H1 (cell line): ENCODE results near the gene EFCAB6.

Experiments used
- BRCA1 ChIP-seq: IDR thresholded peaks from 2 replicates; pipeline ENCODE4 v1.6.1; 2012; ENCODE audit warnings: low read depth, low read length, improper control_type of control experiment
- CEBPB ChIP-seq: IDR thresholded peaks from 2 replicates; pipeline ENCODE4 v1.6.1; 2012; ENCODE audit warnings: low read depth, low read length
- EP300 ChIP-seq, 2 experiments: IDR thresholded peaks; 1 replicate in 1 of 2; 2 replicates in 1 of 2; pipeline ENCODE4 v1.6.1; 2011 to 2012; ENCODE audit warnings: low read depth in 2 of 2, low read length in 2 of 2, mild to moderate bottlenecking in 2 of 2, borderline replicate concordance in 1 of 2, inconsistent platforms in 1 of 2, moderate library complexity in 1 of 2
- EZH2 ChIP-seq: fragments of 200-600 bp; sonication (generic); IDR thresholded peaks from 2 replicates; pipeline ENCODE4 v1.7.1; 2012; ENCODE audit warnings: low read depth, mild to moderate bottlenecking, moderate library complexity, low read length, inconsistent platforms; ENCODE audit not compliant: severe bottlenecking
- GABPA ChIP-seq: IDR thresholded peaks from 2 replicates; pipeline ENCODE4 v1.6.1; 2011; ENCODE audit warnings: mild to moderate bottlenecking, low read length, moderate library complexity, borderline replicate concordance; ENCODE audit not compliant: insufficient read depth
- HDAC2 ChIP-seq, 2 experiments: fragments of 300-600 bp in 1 of 2; sonication (generic) in 1 of 2; IDR thresholded peaks; 2 replicates each; pipeline ENCODE4 v1.6.1; 2011 to 2012; ENCODE audit warnings: low read depth in 2 of 2, low read length in 2 of 2, mild to moderate bottlenecking in 2 of 2, moderate library complexity in 2 of 2, borderline replicate concordance in 1 of 2, inconsistent platforms in 1 of 2
- MAFK ChIP-seq: IDR thresholded peaks from 2 replicates; pipeline ENCODE4 v1.6.1; 2012; ENCODE audit warnings: low read depth, mild to moderate bottlenecking, improper control_type of control experiment, low read length
- POLR2A ChIP-seq, 2 experiments: IDR thresholded peaks; 1 replicate in 1 of 2; 2 replicates in 1 of 2; pipeline ENCODE4 v1.6.1; 2011; ENCODE audit warnings: low read depth in 2 of 2, low read length in 2 of 2, mild to moderate bottlenecking in 2 of 2; ENCODE audit errors: control extremely low read depth in 1 of 2
- POLR2AphosphoS5 ChIP-seq: IDR thresholded peaks from 2 replicates; pipeline ENCODE4 v1.6.1; 2011; ENCODE audit warnings: low read depth, low read length
- RFX5 ChIP-seq: IDR thresholded peaks from 2 replicates; pipeline ENCODE4 v1.6.1; 2011; ENCODE audit warnings: low read depth, low read length, improper control_type of control experiment, borderline replicate concordance
- RXRA ChIP-seq: IDR thresholded peaks from 2 replicates; pipeline ENCODE4 v1.6.1; 2011; ENCODE audit warnings: low read depth, mild to moderate bottlenecking, low read length, moderate library complexity; ENCODE audit not compliant: insufficient read depth
- SP2 ChIP-seq: IDR thresholded peaks from 2 replicates; pipeline ENCODE4 v1.6.1; 2012; ENCODE audit warnings: mild to moderate bottlenecking, low read length, inconsistent platforms
- TF ChIP-seq, protein P1 (sequence below), 3 experiments: IDR thresholded peaks; 1 replicate in 2 of 3; 2 replicates in 1 of 3; pipeline versions ENCODE4 v1.5.1 to v1.6.1; 2011; ENCODE audit warnings: low read length in 3 of 3, mild to moderate bottlenecking in 3 of 3, inconsistent platforms in 2 of 3, low read depth in 1 of 3, moderate library complexity in 1 of 3; ENCODE audit not compliant: insufficient read depth in 1 of 3; ENCODE audit errors: control extremely low read depth in 1 of 3

GRCh38 chr22:43800970-43801369 is 11.1 kb downstream of the EFCAB6 start:
- TF ChIP-seq POLR2AphosphoS5: no peak
- no peak for TF ChIP-seq POLR2A (IDR thresholded peaks at IDR 0.05; ENCODE audit: control extremely low read depth in 1 of 2, low read depth in 2 of 2, low read length in 2 of 2)
- no peak for TF ChIP-seq EP300 (IDR thresholded peaks at IDR 0.05; ENCODE audit: borderline replicate concordance in 1 of 2, low read depth in 2 of 2, low read length in 2 of 2)
- TF ChIP-seq HDAC2 (IDR thresholded peaks at IDR 0.05; ENCODE audit: borderline replicate concordance in 1 of 2, low read depth in 2 of 2, low read length in 2 of 2): no peak
- no peak for TF ChIP-seq RFX5
- TF ChIP-seq MAFK: no peak
- TF ChIP-seq BRCA1: no peak
- TF ChIP-seq, protein P1, sequence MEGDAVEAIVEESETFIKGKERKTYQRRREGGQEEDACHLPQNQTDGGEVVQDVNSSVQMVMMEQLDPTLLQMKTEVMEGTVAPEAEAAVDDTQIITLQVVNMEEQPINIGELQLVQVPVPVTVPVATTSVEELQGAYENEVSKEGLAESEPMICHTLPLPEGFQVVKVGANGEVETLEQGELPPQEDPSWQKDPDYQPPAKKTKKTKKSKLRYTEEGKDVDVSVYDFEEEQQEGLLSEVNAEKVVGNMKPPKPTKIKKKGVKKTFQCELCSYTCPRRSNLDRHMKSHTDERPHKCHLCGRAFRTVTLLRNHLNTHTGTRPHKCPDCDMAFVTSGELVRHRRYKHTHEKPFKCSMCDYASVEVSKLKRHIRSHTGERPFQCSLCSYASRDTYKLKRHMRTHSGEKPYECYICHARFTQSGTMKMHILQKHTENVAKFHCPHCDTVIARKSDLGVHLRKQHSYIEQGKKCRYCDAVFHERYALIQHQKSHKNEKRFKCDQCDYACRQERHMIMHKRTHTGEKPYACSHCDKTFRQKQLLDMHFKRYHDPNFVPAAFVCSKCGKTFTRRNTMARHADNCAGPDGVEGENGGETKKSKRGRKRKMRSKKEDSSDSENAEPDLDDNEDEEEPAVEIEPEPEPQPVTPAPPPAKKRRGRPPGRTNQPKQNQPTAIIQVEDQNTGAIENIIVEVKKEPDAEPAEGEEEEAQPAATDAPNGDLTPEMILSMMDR (IDR thresholded peaks at IDR 0.05; ENCODE audit: control extremely low read depth in 1 of 3, insufficient read depth in 1 of 3, low read depth in 1 of 3, low read length in 3 of 3): no peak
- TF ChIP-seq GABPA: no peak
- TF ChIP-seq CEBPB: no peak
- no peak for TF ChIP-seq RXRA
- TF ChIP-seq SP2: no peak
- no peak for TF ChIP-seq EZH2
